ENCODE results near the gene FEZF2.
A peak's percentile ranks its signal among the peaks of the same experiment; 100 is the strongest.

DNA sequence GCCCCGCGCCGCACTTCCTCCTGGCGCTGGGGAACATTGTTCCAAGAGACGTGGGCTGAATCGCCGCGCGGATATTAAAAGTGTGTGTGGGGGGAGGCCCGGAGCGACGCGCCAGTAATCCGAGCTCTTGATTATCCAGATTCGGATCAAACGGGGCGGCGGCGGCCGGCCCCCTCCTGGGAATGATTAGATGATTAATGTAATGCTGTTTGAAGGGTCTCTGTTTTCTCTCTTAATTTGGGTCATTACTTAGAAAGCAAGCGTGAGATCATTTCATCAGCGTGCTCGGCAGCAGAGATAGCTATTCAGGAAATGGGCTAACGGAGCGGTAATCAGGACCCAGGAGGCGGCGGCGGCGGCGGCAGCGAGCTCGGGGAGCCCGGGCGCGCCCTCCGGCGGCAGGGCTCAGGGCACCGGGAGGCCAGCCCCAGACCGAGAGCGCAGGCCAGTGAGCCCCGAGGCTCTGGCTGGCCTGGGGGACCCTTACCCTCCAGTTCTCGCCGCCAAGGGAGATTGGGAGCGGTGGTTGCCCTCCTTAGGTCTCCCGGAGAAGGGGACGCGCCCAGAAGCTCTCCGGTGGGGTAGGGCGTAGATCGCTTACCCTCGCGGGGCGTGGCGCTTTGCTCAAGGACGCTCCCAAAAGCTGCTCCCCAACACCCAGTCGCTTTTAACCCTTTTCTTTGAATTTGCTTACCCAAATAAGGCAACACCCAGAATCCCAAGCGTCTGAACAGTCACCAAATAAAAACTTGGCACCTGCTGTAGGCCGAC lies 4.5 kb downstream of the FEZF2 start:
- TF ChIP-seq ZSCAN29 (IDR thresholded peaks at IDR 0.05) (no peak), CHD2 (IDR thresholded peaks at IDR 0.05; ENCODE audit: low read depth, low read length) (no peak), TAF1 (IDR thresholded peaks at IDR 0.05; ENCODE audit: control insufficient read depth, extremely low read depth, insufficient read depth, low read length, severe bottlenecking) (no peak), RFX1 (IDR thresholded peaks at IDR 0.05) (no peak), WHSC1 (IDR thresholded peaks at IDR 0.05; ENCODE audit: low read length) (no peak), POLR2A (conservative IDR thresholded peaks at IDR 0.05) (no peak), HDAC2 (IDR thresholded peaks at IDR 0.05) (no peak), ATF1 (CRISPR knock-in tag; IDR thresholded peaks at IDR 0.05) (no peak), ATF1 (tag; IDR thresholded peaks at IDR 0.05) (no peak), NCOA2 (IDR thresholded peaks at IDR 0.05; ENCODE audit: partially characterized antibody in 2 of 2) (no peak), RBBP5 (IDR thresholded peaks at IDR 0.05; ENCODE audit: borderline replicate concordance, insufficient read depth, low read length, poor library complexity, severe bottlenecking) (no peak), CTCF (IDR thresholded peaks at IDR 0.05 in 2 of 3, conservative IDR thresholded peaks at IDR 0.05 in 1 of 3; ENCODE audit: insufficient read depth in 2 of 3, low read depth in 1 of 3, low read length in 3 of 3) (peak in 1 of 3 experiments; percentile 19; a peak in 1 of 6 replicates), NFE2 (IDR thresholded peaks at IDR 0.05; ENCODE audit: low read depth) (no peak), GTF2F1 (IDR thresholded peaks at IDR 0.05; ENCODE audit: low read depth, low read length) (no peak)
